Right lobe of liver (tissue), 6 donors: ENCODE measurements around the gene PDCD2L. TPM values are rescaled to one million over a fixed set of nuclear protein-coding genes. Genes with fewer than 3 reads are reported as not detected.

Experiments
- ATAC-seq, 4 donors: fragments of 200-7000 bp; cut with Tn5 transposase; one replicate each; pipeline ENCODE4 v1.9.1; 2020; ENCODE audit warnings: mild to moderate bottlenecking in 4 of 4, moderate library complexity in 4 of 4
- DNase-seq, 3 donors: peaks; one replicate each; pipeline ENCODE4 v3.0.0-alpha.2; 2020
- H3K27ac ChIP-seq, 3 donors: fragments of 200-600 bp; one replicate each; pipeline ENCODE4 v1.8.0; 2022
- H3K27me3 ChIP-seq, 2 donors: fragments of 200-600 bp; one replicate each; pipeline ENCODE4 v1.8.0; 2022
- H3K36me3 ChIP-seq, 4 donors: fragments of 200-600 bp; sonication (generic) in 1 of 4; one replicate each; pipeline versions ENCODE4 v1.5.1 to v1.8.0; 2017 to 2022; ENCODE audit warnings: control low read depth in 1 of 4
- H3K4me1 ChIP-seq, 4 donors: fragments of 200-600 bp; sonication (generic) in 1 of 4; one replicate each; pipeline versions ENCODE4 v1.5.1 to v1.8.0; 2017 to 2022; ENCODE audit warnings: control low read depth in 1 of 4
- H3K4me3 ChIP-seq, 3 donors: fragments of 200-600 bp; one replicate each; pipeline ENCODE4 v1.8.0; 2022
- H3K9me3 ChIP-seq, 4 donors: fragments of 200-600 bp; sonication (generic) in 1 of 4; one replicate each; pipeline versions ENCODE4 v1.5.1 to v1.8.0; 2017 to 2022; ENCODE audit warnings: control low read depth in 1 of 4
- POLR2A ChIP-seq: fragments of 450-650 bp; IDR thresholded peaks from one replicate; pipeline ENCODE4 v1.6.1; 2017; ENCODE audit warnings: antibody characterized with exemption, mild to moderate bottlenecking
- WGBS: methylation state at CpG from one replicate; pipeline ENCODE4 v1.1.6; 2018; ENCODE audit warnings: low coverage, low lambda C conversion rate; ENCODE audit not compliant: insufficient coverage; ENCODE audit errors: missing lambda C conversion rate; 5-methylcytosine and 5-hydroxymethylcytosine counted together
- intact Hi-C, 2 donors: fragments of 100-400 bp; cut with DNase I; formaldehyde crosslinking; loops; one replicate each; pipeline versions ENCODE4 v1.11.2 to v1.14.1; 2022
- total RNA-seq, 6 experiments: library from RNA; depleted of rRNA in 2 of 6; stranded (reverse); fragments of >200 nt in 2 of 6; fragmentation: NEBNext Ultra II Directional in 3 of 6; extraction: Animal tissue kit (Norgen Biotek cat#: 25700) in 3 of 6; gene quantifications; one replicate each; pipeline versions ENCODE4 v1.1.0 to v1.2.4, GENCODE V29; 2016 to 2023
- TF ChIP-seq, protein P1 (sequence below), 4 donors: fragments of 200-600 bp in 3 of 4; fragments of 450-650 bp in 1 of 4; IDR thresholded peaks; one replicate each; pipeline versions ENCODE4 v1.5.1 to v1.8.0; 2016 to 2022; ENCODE audit warnings: antibody characterized with exemption in 4 of 4, mild to moderate bottlenecking in 2 of 4
- donor health status: DM: no; HTN: yes; CAD: no.
- donor health status: DM: no; HTN: no; CAD: no.
- donor health status: DM: no; HTN: no; CAD: no.
- donor health status: DM: no; HTN: yes; CAD: no.
- donor health status: DM: no; HTN: yes; CAD: no.

PDCD2L gene
- total RNA-seq, 6 experiments from 2014 or later = 3.0 to 13.4 (median 4.5) TPM

GRCh38 chr19:34380639-34381241 lies 23.5 kb upstream of the PDCD2L start:
- Histone ChIP-seq H3K36me3 (peaks cover 18 to 95% (median 55%) of the 10 kb centered on the region in 4 donors), H3K4me3 (no peak overlapping the region), H3K4me1 (no peaks in the 10 kb centered on the region), H3K9me3 (no peaks in the 10 kb centered on the region), H3K27ac (no peak overlapping the region), H3K27me3 (no peaks in the 10 kb centered on the region)
- DNase-seq (no peak), ATAC-seq (no peak)
- TF ChIP-seq, protein P1, sequence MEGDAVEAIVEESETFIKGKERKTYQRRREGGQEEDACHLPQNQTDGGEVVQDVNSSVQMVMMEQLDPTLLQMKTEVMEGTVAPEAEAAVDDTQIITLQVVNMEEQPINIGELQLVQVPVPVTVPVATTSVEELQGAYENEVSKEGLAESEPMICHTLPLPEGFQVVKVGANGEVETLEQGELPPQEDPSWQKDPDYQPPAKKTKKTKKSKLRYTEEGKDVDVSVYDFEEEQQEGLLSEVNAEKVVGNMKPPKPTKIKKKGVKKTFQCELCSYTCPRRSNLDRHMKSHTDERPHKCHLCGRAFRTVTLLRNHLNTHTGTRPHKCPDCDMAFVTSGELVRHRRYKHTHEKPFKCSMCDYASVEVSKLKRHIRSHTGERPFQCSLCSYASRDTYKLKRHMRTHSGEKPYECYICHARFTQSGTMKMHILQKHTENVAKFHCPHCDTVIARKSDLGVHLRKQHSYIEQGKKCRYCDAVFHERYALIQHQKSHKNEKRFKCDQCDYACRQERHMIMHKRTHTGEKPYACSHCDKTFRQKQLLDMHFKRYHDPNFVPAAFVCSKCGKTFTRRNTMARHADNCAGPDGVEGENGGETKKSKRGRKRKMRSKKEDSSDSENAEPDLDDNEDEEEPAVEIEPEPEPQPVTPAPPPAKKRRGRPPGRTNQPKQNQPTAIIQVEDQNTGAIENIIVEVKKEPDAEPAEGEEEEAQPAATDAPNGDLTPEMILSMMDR (IDR thresholded peaks at IDR 0.05) = no peak
- TF ChIP-seq POLR2A = no peak
- WGBS = 100% methylated on average over 1 of the region's 5 CpGs
- intact Hi-C loops = no loop called here

GRCh38 chr19:34381399-34382251 lies 22.6 kb upstream of the PDCD2L start:
- 71% methylated on average over 1 of the region's 14 CpGs for WGBS
- Histone ChIP-seq H3K4me3 (no peak overlapping the region), H3K27ac (no peak overlapping the region), H3K4me1 (no peaks in the 10 kb centered on the region), H3K36me3 (peaks cover 18 to 89% (median 51%) of the 10 kb centered on the region in 4 donors), H3K9me3 (no peaks in the 10 kb centered on the region), H3K27me3 (no peaks in the 10 kb centered on the region)
- no peak for ATAC-seq
- TF ChIP-seq, protein P1 (IDR thresholded peaks at IDR 0.05) = no peak
- no peak for TF ChIP-seq POLR2A
- intact Hi-C loops = no loop called here
- no peak for DNase-seq

DNA sequence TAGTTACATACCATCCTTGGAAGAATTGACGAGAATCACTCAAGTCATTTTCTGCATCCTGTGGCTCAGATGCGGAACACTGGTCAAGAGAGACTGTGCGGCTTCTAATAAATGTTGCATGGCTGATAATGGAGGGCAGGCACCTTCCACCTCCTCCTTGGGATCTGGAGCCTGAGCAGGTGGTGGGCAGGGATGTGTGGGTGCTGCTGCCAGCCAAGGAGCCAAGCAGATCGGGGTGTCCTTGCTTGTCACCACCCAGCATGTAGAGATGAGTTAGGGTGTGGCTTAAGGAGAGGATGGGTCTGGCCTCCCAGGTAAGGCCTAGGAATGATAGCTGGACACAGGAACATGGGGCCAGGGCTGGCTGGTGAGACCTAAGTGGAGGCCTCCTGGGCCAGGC lies 21.7 kb upstream of the PDCD2L start:
- peaks cover 15 to 87% (median 48%) of the 10 kb centered on the region in 4 donors for H3K36me3 ChIP-seq
- H3K27me3 ChIP-seq = no peaks in the 10 kb centered on the region
- no peak for DNase-seq
- H3K4me1 ChIP-seq = no peaks in the 10 kb centered on the region
- no peak for ATAC-seq
- intact Hi-C loops = no loop called here
- TF ChIP-seq, protein P1 (IDR thresholded peaks at IDR 0.05) = no peak
- TF ChIP-seq POLR2A = no peak
- no peak overlapping the region for H3K27ac ChIP-seq
- WGBS = 100% methylated on average over 2 of the region's 4 CpGs
- H3K9me3 ChIP-seq = no peaks in the 10 kb centered on the region
- no peak overlapping the region for H3K4me3 ChIP-seq

- Histone ChIP-seq H3K27me3 (no peaks in the 10 kb centered on the region), H3K27ac (no peak overlapping the region), H3K36me3 (peaks cover 13 to 85% (median 45%) of the 10 kb centered on the region in 4 donors), H3K4me3 (no peak overlapping the region), H3K9me3 (no peaks in the 10 kb centered on the region), H3K4me1 (no peaks in the 10 kb centered on the region)
- ATAC-seq (no peak), DNase-seq (no peak)
- WGBS = 100% methylated on average over 1 of the region's 5 CpGs
- intact Hi-C loops = no loop called here
- no peak for TF ChIP-seq POLR2A
- TF ChIP-seq, protein P1 (IDR thresholded peaks at IDR 0.05) = no peak
These were observed 20.6 kb upstream of the PDCD2L start for GRCh38 chr19:34383599-34383998.
